GM12872 (cell line): ENCODE data around the gene NCAM1.

ENCODE experiments used
- TF ChIP-seq, protein P1 (sequence below): IDR thresholded peaks from 3 replicates; pipeline ENCODE4 v1.5.1; 2011; ENCODE audit warnings: low read depth, mild to moderate bottlenecking, low read length, moderate library complexity; ENCODE audit not compliant: insufficient read depth

Gene NCAM1

GRCh38 chr11:113324250-113324649, 363.0 kb downstream of the NCAM1 start:
- TF ChIP-seq, protein P1, sequence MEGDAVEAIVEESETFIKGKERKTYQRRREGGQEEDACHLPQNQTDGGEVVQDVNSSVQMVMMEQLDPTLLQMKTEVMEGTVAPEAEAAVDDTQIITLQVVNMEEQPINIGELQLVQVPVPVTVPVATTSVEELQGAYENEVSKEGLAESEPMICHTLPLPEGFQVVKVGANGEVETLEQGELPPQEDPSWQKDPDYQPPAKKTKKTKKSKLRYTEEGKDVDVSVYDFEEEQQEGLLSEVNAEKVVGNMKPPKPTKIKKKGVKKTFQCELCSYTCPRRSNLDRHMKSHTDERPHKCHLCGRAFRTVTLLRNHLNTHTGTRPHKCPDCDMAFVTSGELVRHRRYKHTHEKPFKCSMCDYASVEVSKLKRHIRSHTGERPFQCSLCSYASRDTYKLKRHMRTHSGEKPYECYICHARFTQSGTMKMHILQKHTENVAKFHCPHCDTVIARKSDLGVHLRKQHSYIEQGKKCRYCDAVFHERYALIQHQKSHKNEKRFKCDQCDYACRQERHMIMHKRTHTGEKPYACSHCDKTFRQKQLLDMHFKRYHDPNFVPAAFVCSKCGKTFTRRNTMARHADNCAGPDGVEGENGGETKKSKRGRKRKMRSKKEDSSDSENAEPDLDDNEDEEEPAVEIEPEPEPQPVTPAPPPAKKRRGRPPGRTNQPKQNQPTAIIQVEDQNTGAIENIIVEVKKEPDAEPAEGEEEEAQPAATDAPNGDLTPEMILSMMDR, result no peak
